Measurements from ENCODE around the gene DDX31.

DDX31 gene

GRCh38 chr9:132632413-132633129, 37.2 kb downstream of the DDX31 start:
- TF ChIP-seq GATA2 (IDR thresholded peaks at IDR 0.05; ENCODE audit: low read depth, low read length) = no peak
- TF ChIP-seq GATA3 (IDR thresholded peaks at IDR 0.05; ENCODE audit: low read depth, low read length) = no peak

GRCh38 chr9:132631685-132632084, 38.1 kb downstream of the DDX31 start:
- TF ChIP-seq GATA3 (IDR thresholded peaks at IDR 0.05; ENCODE audit: low read depth, low read length) (no peak), GATA2 (IDR thresholded peaks at IDR 0.05; ENCODE audit: low read depth, low read length) (no peak)

- TF ChIP-seq GATA2 (IDR thresholded peaks at IDR 0.05; ENCODE audit: low read depth, low read length) = no peak
- TF ChIP-seq GATA3 (IDR thresholded peaks at IDR 0.05; ENCODE audit: low read depth, low read length) = no peak
Observed at GRCh38 chr9:132631280-132631679, 38.5 kb downstream of the DDX31 start.

- TF ChIP-seq GATA2 (IDR thresholded peaks at IDR 0.05; ENCODE audit: low read depth, low read length) (no peak), GATA3 (IDR thresholded peaks at IDR 0.05; ENCODE audit: low read depth, low read length) (no peak)
Observed at GRCh38 chr9:132630811-132631210, 39.0 kb downstream of the DDX31 start.

- no peak for TF ChIP-seq GATA3 (IDR thresholded peaks at IDR 0.05; ENCODE audit: low read depth, low read length)
- TF ChIP-seq GATA2 (IDR thresholded peaks at IDR 0.05; ENCODE audit: low read depth, low read length) = no peak
Observed at GRCh38 chr9:132630116-132630515, 39.7 kb downstream of the DDX31 start.

- no peak for TF ChIP-seq GATA3 (IDR thresholded peaks at IDR 0.05; ENCODE audit: low read depth, low read length)
- TF ChIP-seq GATA2 (IDR thresholded peaks at IDR 0.05; ENCODE audit: low read depth, low read length) = no peak
Observed at GRCh38 chr9:132628746-132629145, 41.0 kb downstream of the DDX31 start.

GRCh38 chr9:132627594-132627993, 42.2 kb downstream of the DDX31 start:
- TF ChIP-seq GATA3 (IDR thresholded peaks at IDR 0.05; ENCODE audit: low read depth, low read length) = no peak
- no peak for TF ChIP-seq GATA2 (IDR thresholded peaks at IDR 0.05; ENCODE audit: low read depth, low read length)

- no peak for TF ChIP-seq GATA2 (IDR thresholded peaks at IDR 0.05; ENCODE audit: low read depth, low read length)
- no peak for TF ChIP-seq GATA3 (IDR thresholded peaks at IDR 0.05; ENCODE audit: low read depth, low read length)
Observed at GRCh38 chr9:132627106-132627505, 42.7 kb downstream of the DDX31 start.

- TF ChIP-seq GATA3 (IDR thresholded peaks at IDR 0.05; ENCODE audit: low read depth, low read length) (no peak), GATA2 (IDR thresholded peaks at IDR 0.05; ENCODE audit: low read depth, low read length) (no peak)
Observed at GRCh38 chr9:132626285-132626684, 43.5 kb downstream of the DDX31 start.

- no peak for TF ChIP-seq GATA3 (IDR thresholded peaks at IDR 0.05; ENCODE audit: low read depth, low read length)
Observed at GRCh38 chr9:132622159-132622558, 47.6 kb downstream of the DDX31 start.

- TF ChIP-seq GATA2 (IDR thresholded peaks at IDR 0.05; ENCODE audit: low read depth, low read length) (no peak), GATA3 (IDR thresholded peaks at IDR 0.05; ENCODE audit: low read depth, low read length) (no peak)
Observed at GRCh38 chr9:132616725-132617124, 53.1 kb downstream of the DDX31 start.

- TF ChIP-seq GATA3 (IDR thresholded peaks at IDR 0.05; ENCODE audit: low read depth, low read length) = no peak
- TF ChIP-seq GATA2 (IDR thresholded peaks at IDR 0.05; ENCODE audit: low read depth, low read length) = no peak
Observed at GRCh38 chr9:132615774-132616173, 54.0 kb downstream of the DDX31 start.

GRCh38 chr9:132614324-132614723, 55.5 kb downstream of the DDX31 start:
- TF ChIP-seq GATA2 (IDR thresholded peaks at IDR 0.05; ENCODE audit: low read depth, low read length) = no peak
- TF ChIP-seq GATA3 (IDR thresholded peaks at IDR 0.05; ENCODE audit: low read depth, low read length) = no peak

- TF ChIP-seq GATA3 (IDR thresholded peaks at IDR 0.05; ENCODE audit: low read depth, low read length) = no peak
- TF ChIP-seq GATA2 (IDR thresholded peaks at IDR 0.05; ENCODE audit: low read depth, low read length) = no peak
Observed at GRCh38 chr9:132610661-132611060, 59.1 kb downstream of the DDX31 start.

GRCh38 chr9:132609829-132610228, 60.0 kb downstream of the DDX31 start:
- TF ChIP-seq GATA2 (IDR thresholded peaks at IDR 0.05; ENCODE audit: low read depth, low read length) (no peak), GATA3 (IDR thresholded peaks at IDR 0.05; ENCODE audit: low read depth, low read length) (no peak)

GRCh38 chr9:132609184-132609583, 60.6 kb downstream of the DDX31 start:
- TF ChIP-seq GATA3 (IDR thresholded peaks at IDR 0.05; ENCODE audit: low read depth, low read length) (no peak), GATA2 (IDR thresholded peaks at IDR 0.05; ENCODE audit: low read depth, low read length) (no peak)
